ENCODE measurements around the gene MITF. TPM values are rescaled to one million over a fixed set of nuclear protein-coding genes. Genes with fewer than 3 reads are reported as not detected.

The MITF gene
- total and polyA plus RNA-seq, 12 donors = 15.1 to 101 (median 81.7) TPM

DNA sequence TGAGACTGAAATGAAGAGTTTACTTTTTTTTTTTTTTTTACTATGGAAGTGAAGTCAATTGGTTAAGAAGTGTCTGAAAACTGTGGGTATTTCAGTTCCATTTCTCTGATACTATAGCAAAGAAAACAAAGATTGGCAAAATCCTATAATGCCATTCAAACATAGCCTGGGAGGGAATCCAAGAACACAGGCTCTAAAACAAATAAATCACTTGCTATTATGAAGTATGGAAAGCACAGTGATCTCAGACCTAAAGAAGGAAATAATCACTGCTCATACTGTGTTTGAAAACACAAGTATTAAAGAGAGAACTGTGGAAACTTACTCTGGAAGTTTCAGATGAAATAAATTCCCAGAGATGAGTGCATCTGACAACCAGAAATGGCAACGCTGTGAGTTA lies 272.3 kb downstream of the MITF start:
- WGBS, 2 donors = 85% methylated on average over 1 of the region's 1 CpG
- no peak overlapping the region for H3K27ac ChIP-seq
- no peak for ATAC-seq
- TF ChIP-seq, protein P1, sequence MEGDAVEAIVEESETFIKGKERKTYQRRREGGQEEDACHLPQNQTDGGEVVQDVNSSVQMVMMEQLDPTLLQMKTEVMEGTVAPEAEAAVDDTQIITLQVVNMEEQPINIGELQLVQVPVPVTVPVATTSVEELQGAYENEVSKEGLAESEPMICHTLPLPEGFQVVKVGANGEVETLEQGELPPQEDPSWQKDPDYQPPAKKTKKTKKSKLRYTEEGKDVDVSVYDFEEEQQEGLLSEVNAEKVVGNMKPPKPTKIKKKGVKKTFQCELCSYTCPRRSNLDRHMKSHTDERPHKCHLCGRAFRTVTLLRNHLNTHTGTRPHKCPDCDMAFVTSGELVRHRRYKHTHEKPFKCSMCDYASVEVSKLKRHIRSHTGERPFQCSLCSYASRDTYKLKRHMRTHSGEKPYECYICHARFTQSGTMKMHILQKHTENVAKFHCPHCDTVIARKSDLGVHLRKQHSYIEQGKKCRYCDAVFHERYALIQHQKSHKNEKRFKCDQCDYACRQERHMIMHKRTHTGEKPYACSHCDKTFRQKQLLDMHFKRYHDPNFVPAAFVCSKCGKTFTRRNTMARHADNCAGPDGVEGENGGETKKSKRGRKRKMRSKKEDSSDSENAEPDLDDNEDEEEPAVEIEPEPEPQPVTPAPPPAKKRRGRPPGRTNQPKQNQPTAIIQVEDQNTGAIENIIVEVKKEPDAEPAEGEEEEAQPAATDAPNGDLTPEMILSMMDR (IDR thresholded peaks at IDR 0.05) = no peak
- DNase-seq = no peak
- no peaks in the 10 kb centered on the region for H3K4me1 ChIP-seq
- intact Hi-C loops (cut with DNase I) = no loop called here
- H3K4me3 ChIP-seq = no peak overlapping the region
- H3K27me3 ChIP-seq = no peaks in the 10 kb centered on the region
- H3K36me3 ChIP-seq = no peaks in the 10 kb centered on the region
- H3K9me3 ChIP-seq = peaks cover 0 to 11% (median 0%) of the 10 kb centered on the region in 11 donors
